ENCODE data around the gene CAMSAP2.
"Not testable (repeated sequence)": the region's sequence is repeated elsewhere in the genome, so short reads cannot be mapped to it uniquely, and the experiment has no call there.

CAMSAP2 gene

DNA sequence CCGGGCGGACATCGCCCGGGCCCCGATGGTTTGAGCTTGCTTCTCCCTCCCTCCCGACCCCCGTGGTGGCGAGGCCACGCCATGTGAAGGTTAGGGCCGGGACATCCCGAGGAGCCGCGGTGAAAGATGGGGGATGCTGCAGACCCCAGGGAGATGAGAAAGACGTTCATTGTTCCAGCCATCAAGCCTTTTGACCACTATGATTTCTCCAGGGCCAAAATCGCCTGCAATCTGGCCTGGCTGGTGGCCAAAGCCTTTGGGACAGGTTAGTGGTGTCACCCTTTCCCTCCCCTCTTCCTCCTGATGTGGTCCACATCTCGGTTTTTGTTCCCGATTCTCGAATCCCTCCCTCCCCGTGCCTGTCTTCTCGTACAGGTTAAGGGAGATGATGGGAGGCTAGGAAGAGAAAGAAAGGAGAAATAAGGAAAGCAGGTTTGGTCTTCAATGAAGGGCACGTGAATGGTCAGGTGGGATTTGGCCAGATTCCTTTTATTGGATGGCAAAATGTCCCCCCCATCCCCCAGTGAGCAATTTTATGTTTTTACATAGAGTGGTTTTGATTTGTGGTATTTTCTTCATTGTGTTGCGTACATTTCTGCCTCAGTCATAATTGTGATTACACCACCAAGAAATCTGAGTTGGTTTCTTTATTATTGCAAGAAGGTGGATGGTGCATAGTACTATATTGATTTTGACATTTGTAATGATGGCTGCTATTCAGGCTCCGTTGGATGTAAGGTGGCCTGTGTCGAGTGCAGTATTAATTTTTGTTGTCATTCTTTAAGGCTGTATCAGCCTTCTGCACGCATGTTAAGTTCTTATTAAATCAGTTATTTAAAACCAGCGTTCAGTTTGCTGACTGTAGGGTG, 1.2 kb downstream of the CAMSAP2 start:
- no peak for DNase-seq

- DNase-seq: no peak
Measured at GRCh38 chr1:200740571-200741208, 2.0 kb downstream of the CAMSAP2 start.

DNA sequence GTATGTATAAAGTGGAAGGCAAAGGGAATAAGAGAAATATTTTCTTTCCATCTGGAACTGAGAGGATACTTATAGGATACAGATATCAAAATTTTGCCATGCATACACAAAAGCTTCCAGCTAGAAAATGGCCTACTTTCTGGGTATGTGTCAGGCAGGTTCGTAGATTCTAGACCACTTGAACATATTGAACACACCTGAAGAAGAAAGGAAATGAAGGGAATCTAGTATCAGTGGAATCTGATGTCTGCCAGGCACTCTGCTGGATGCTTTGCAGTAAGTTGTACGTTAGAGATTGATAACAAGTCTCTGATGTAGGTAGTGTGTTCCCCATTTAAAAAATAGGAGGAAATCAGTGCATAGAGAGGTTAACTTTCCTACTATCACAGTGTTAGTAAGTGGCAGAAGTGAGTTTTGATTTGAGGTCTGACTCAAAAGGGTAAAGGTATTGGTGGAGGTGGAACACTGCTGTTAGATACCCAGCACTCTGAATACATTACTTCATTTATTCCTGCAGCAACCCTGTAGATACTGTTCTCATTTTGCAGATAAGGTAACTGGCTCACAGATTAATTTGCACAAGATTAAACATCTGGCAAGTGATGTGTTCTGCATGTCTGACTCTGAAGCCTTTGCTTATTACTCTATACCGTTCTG, 3.0 kb downstream of the CAMSAP2 start:
- no peak for DNase-seq

DNA sequence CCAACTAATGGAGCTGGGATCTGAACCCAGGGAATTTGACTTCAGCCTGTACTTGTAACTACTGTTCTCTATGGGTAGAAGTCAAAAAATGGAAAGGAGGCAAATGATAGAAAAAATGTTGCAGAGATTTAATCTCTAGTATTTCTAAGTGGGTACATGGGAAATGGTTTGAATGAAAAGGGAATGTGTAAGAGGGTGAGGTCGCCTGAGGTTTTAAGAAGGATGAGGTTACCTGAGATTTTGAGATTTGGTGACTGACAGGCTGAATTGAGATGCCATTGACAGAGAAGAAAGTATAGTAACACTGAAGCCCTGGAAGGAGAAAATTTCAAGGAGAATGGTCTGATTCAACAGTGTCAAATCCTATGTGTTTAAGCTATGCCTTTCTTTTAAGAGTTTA, 5.5 kb downstream of the CAMSAP2 start:
- no peak for DNase-seq

DNA sequence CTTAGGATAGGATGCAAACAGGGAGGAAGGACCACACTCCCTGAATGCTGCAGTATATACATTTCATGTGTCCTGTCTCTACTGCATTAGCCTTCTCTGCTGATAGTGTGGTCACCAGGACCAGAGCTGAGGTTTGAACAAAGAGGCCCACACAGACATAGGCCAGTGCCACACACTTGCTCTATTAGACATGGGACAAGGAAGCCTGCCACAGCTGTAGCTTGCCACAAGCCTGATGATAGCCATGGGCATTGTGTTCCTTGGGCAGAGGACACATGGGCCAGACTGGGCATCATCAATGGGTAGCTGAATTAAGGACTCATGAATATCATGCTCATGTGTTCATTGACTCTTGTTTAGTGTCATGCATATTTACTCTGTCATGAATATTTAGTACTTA, 10.4 kb downstream of the CAMSAP2 start:
- no peak for DNase-seq

GRCh38 chr1:200750749-200751148, 12.1 kb downstream of the CAMSAP2 start:
- not testable (repeated sequence) for DNase-seq

- no peak for DNase-seq
Measured at GRCh38 chr1:200751717-200752116, 13.0 kb downstream of the CAMSAP2 start.

- DNase-seq: no peak
Measured at GRCh38 chr1:200753650-200754198, 15.0 kb downstream of the CAMSAP2 start.

GRCh38 chr1:200755456-200755855, 16.8 kb downstream of the CAMSAP2 start:
- DNase-seq: no peak

DNA sequence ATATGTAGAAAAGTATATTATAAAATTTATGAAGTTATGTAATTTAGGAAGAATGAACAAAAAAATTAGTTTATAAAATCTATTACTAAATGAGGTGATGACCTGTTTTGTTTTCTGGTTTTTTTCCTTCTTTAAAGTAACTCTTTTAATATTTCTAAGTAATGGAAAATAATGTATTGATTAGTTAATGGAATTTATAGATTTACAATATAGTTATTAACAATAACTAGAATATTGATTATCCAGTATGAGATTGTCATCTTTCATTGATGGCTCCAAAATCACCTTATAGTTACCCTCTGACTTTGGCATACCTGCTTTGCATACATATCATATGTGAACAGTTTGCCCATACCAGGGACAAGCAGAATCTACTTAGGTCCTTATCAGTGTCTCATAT, 23.4 kb downstream of the CAMSAP2 start:
- DNase-seq: no peak

DNA sequence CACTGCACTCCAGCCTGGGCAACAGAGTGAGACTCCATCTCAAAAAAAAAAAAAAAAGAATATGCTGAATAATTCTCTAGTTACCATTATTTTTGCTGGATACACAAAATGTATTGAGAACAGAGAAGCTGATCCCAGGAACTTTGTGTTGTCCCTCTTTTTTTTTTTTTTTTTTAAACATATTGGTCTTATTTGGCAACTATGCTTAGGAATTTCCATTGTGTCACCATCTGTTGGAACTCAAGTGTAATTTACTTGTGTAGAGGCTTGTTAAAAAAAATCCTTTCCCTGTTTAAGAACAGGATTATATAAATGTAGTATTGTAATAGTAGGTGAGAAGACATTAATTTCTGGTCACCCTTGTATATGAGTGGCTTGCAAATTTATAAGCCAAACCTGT, 28.6 kb downstream of the CAMSAP2 start:
- no peak for DNase-seq

GRCh38 chr1:200771625-200772555, 33.2 kb downstream of the CAMSAP2 start:
- no peak for DNase-seq

GRCh38 chr1:200774311-200774710, 35.6 kb downstream of the CAMSAP2 start:
- DNase-seq: no peak

- no peak for DNase-seq
Measured at GRCh38 chr1:200774735-200775444, 36.2 kb downstream of the CAMSAP2 start.

DNA sequence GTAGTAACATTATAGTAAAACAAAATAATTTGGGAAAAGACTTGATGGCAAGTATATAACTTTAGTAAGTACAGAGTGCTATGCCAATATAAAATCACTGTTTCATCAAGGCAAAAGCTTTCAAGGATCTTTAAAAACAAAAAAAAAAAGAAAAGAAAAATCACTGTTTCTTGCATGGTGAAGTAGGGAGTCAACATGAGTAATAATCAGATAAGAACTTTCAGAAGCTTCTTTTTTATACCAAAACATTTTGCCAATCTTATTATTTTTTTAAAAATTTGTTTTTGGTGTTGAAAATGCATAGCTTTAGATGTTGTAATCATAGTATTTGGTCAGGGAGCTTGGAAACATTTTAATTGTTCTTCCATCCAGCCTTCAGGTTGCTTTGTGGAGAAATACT, 37.2 kb downstream of the CAMSAP2 start:
- DNase-seq: no peak

DNA sequence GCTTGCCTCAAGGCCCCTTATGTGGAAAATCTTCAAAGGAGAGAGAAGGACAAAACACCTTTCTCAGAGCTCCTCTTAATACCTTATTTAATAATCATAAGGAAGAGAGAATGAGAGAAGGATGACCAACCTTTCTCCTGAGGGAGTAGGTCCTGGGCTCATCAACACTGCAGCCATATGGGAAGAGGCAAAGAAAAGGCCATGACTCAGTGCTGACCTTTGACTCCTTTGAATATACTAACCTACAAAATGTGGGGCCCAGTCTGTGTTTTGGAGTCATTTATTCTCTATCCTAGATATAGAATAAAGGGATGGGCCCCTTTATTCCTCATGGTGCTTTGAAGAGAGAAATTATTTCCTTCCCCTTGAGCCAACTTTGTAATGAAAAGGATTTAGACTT, 38.3 kb downstream of the CAMSAP2 start:
- no peak for DNase-seq

DNA sequence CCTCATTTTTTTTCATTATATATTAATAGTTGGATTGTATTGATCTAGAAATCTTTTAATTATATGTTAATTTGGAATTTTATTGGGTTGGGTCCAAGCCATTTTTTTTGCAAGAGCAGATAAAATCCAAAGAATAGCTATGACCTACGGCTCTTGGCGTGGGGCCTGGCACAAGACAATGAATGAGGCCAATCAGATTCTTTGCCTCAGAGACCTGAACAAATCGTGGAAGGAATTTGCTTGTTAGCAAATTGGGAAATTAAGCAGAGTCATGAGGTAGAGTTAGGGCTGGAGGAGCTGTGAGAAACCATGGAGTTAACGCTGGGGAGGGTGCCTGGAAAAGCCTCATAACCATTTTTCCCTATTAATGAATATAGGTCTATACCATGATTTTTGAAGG, 40.1 kb downstream of the CAMSAP2 start:
- no peak for DNase-seq

- DNase-seq: no peak
Measured at GRCh38 chr1:200779326-200779725, 40.6 kb downstream of the CAMSAP2 start.

DNA sequence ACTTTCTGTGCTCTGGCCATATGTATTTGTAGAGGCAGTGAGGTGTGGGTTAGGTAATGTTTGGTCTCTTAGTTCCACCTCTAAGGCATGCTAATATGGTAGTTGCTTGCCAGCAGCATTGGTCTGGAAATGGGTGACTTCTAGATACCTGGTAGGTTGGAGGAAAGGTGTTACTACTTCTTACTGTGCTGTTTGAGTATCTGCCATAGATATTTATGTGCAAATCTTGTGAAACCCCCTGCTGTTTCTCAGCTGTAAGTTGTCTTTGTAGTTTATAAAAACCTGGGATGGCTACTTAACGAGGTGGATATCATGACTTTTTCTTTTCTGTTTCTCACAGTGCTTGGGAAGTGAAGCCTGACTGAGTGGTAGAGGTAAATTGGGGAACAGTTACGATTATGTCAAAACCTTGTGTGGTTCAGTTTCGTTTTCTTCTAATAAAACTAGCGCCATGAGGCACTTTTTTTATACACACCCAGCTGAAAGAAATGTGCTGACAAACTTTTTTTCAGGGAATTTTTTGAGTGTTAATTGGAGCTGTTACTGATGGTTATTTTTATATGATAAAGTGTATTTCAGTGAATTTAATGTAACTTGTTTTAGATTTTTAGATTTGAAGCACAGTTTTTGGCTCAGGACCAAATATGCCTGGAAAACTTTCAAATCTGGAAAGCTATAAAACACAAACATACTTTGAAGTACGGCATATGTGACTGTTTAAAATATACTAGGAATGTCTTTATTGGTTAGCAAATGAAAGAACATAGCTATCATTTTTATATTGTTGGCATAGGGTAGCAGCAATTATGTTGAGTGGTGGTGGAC, 42.1 kb downstream of the CAMSAP2 start:
- DNase-seq: no peak

GRCh38 chr1:200783926-200784325, 45.2 kb downstream of the CAMSAP2 start:
- no peak for DNase-seq

- DNase-seq: no peak
Measured at GRCh38 chr1:200784576-200784975, 45.9 kb downstream of the CAMSAP2 start.

All from CD4-positive, alpha-beta T cell treated with Interleukin-10 for 1 hour (primary cell).